K562 (cell line): ENCODE data around the gene ZSCAN22. TPM values are rescaled to one million over a fixed set of nuclear protein-coding genes. Genes with fewer than 3 reads are reported as not detected.

ENCODE experiments used
- BMI1 ChIP-seq: fragments of 150-350 bp; IDR thresholded peaks from 2 replicates; pipeline ENCODE4 v1.6.1; 2014; ENCODE audit warnings: low read length
- CEBPG ChIP-seq, 3 experiments: fragments of 200-800 bp in 1 of 3; sonication (Bioruptor generic) in 1 of 3; sonication (generic) in 1 of 3; formaldehyde crosslinking in 1 of 3; IDR thresholded peaks in 2 of 3; conservative IDR thresholded peaks in 1 of 3; 2 replicates each; pipeline versions ENCODE4 v1.6.1 to v1.8.0; 2016 to 2022; ENCODE audit warnings: missing compliant biosample characterization in 2 of 3, missing genetic modification characterization in 2 of 3, mild to moderate bottlenecking in 1 of 3, missing genetic modification reagents in 1 of 3
- CHD4 ChIP-seq: fragments of 200-600 bp; sonication (generic); IDR thresholded peaks from 3 replicates; pipeline ENCODE4 v1.6.1; 2012; ENCODE audit warnings: low read depth, mild to moderate bottlenecking, mixed read lengths, low read length, inconsistent platforms; ENCODE audit not compliant: insufficient read depth, insufficient replicate concordance, poor library complexity, severe bottlenecking
- CREB3 ChIP-seq: fragments of 450-650 bp; conservative IDR thresholded peaks from 2 replicates; pipeline ENCODE4 v1.6.1; 2016; ENCODE audit warnings: missing genetic modification characterization, low read depth, mild to moderate bottlenecking, missing compliant biosample characterization, moderate library complexity
- CREBBP ChIP-seq: IDR thresholded peaks from one replicate; pipeline ENCODE4 v1.6.1; 2012; ENCODE audit warnings: low read depth, mild to moderate bottlenecking, control low read depth, inconsistent platforms, low read length
- EWSR1 ChIP-seq: fragments of 450-650 bp; IDR thresholded peaks from 2 replicates; pipeline ENCODE4 v1.6.1; 2018; ENCODE audit warnings: borderline replicate concordance, mild to moderate bottlenecking, low read depth, moderate library complexity; ENCODE audit not compliant: partially characterized antibody
- FOXA1 ChIP-seq: fragments of 450-650 bp; IDR thresholded peaks from 2 replicates; pipeline ENCODE4 v1.6.1; 2016; ENCODE audit warnings: mild to moderate bottlenecking, borderline replicate concordance
- NR2C2 ChIP-seq, 2 experiments: fragments of 200-800 bp in 1 of 2; sonication (Bioruptor generic) in 1 of 2; sonication (generic) in 1 of 2; formaldehyde crosslinking in 1 of 2; IDR thresholded peaks; 2 replicates each; pipeline versions ENCODE4 v1.6.1 to v1.8.0; 2016 to 2022; ENCODE audit warnings: mild to moderate bottlenecking in 1 of 2, missing compliant biosample characterization in 1 of 2, missing genetic modification characterization in 1 of 2, missing genetic modification reagents in 1 of 2
- SRSF1 ChIP-seq: fragments of 200-400 bp; formaldehyde crosslinking; IDR thresholded peaks from 2 replicates; pipeline ENCODE4 v1.6.1; 2017; ENCODE audit warnings: mild to moderate bottlenecking, low read depth, low read length, moderate library complexity
- THRAP3 ChIP-seq: fragments of 450-650 bp; IDR thresholded peaks from 2 replicates; pipeline ENCODE4 v1.6.1; 2016; ENCODE audit warnings: mild to moderate bottlenecking, inconsistent platforms, borderline replicate concordance
- U2AF2 ChIP-seq: fragments of 200-400 bp; formaldehyde crosslinking; optimal IDR thresholded peaks from 2 replicates; pipeline ENCODE3; 2017; ENCODE audit warnings: low read depth, mild to moderate bottlenecking, low read length
- ZKSCAN3 ChIP-seq: fragments of 250-450 bp; sonication (Bioruptor Pico); IDR thresholded peaks from 2 replicates; pipeline ENCODE4 v1.4.0; 2020
- ZNF224 ChIP-seq: sonication (generic); formaldehyde crosslinking; IDR thresholded peaks from 2 replicates; pipeline ENCODE4 v1.8.0; 2022; ENCODE audit warnings: mild to moderate bottlenecking, missing genetic modification reagents
- ZNF24 ChIP-seq: fragments of 450-650 bp; IDR thresholded peaks from 2 replicates; pipeline ENCODE4 v1.6.1; 2016
- ZNF507 ChIP-seq: conservative IDR thresholded peaks from 2 replicates; pipeline ENCODE4 v1.6.1; 2017; ENCODE audit warnings: missing genetic modification characterization, missing compliant biosample characterization
- ZNF75A ChIP-seq: fragments of 450-650 bp; formaldehyde crosslinking; IDR thresholded peaks from 2 replicates; pipeline ENCODE4 v1.4.0; 2020; ENCODE audit warnings: mild to moderate bottlenecking
- ZNF785 ChIP-seq: fragments of 250-450 bp; sonication (Bioruptor Pico); IDR thresholded peaks from 2 replicates; pipeline ENCODE4 v1.4.0; 2020; ENCODE audit warnings: mild to moderate bottlenecking
- ZSCAN29 ChIP-seq: fragments of 450-650 bp; IDR thresholded peaks from 2 replicates; pipeline ENCODE4 v1.6.1; 2017
- ZSCAN32 ChIP-seq: fragments of 450-650 bp; formaldehyde crosslinking; IDR thresholded peaks from 2 replicates; pipeline ENCODE4 v1.4.0; 2020; ENCODE audit warnings: mild to moderate bottlenecking, moderate library complexity
- polyA plus RNA-seq, 8 experiments: library from polyadenylated mRNA; depleted of rRNA in 4 of 8; stranded (reverse) in 5 of 8; unstranded in 3 of 8; fragments of >200 nt; fragmentation: Nextera tagmentation in 2 of 8; fragmentation: Illumina TruSeq in 1 of 8; extraction: Ambion mirVana in 2 of 8; extraction: Trizol in 1 of 8; gene quantifications; 2 replicates each; pipeline versions ENCODE4 v1.2.1 to v1.2.3, GENCODE V29; 2011 to 2014; ENCODE audit warnings: inconsistent platforms in 1 of 8, missing spikeins in 1 of 8
- total RNA-seq, 7 experiments: library from RNA; depleted of rRNA in 6 of 7; stranded (reverse); fragments of >200 nt in 6 of 7; fragmentation: Illumina TruSeq in 2 of 7; extraction: Trizol in 2 of 7; gene quantifications; 2 replicates each; pipeline versions ENCODE4 v1.2.1 to v1.2.3, GENCODE V29; 2011 to 2021; ENCODE audit warnings: low replicate concordance in 1 of 7
- TF ChIP-seq, protein P1 (sequence below): fragments of 450-650 bp; formaldehyde crosslinking; IDR thresholded peaks from 2 replicates; pipeline ENCODE4 v1.4.0; 2022; ENCODE audit warnings: missing genetic modification characterization
- TF ChIP-seq, protein P2 (sequence below), 2 experiments: IDR thresholded peaks; 2 replicates each; pipeline ENCODE4 v1.6.1; 2011; ENCODE audit warnings: borderline replicate concordance in 1 of 2, control low read depth in 1 of 2, low read depth in 1 of 2, low read length in 1 of 2, mild to moderate bottlenecking in 1 of 2, mixed read lengths in 1 of 2, moderate library complexity in 1 of 2; ENCODE audit not compliant: insufficient read depth in 1 of 2, insufficient read length in 1 of 2, poor library complexity in 1 of 2, severe bottlenecking in 1 of 2; ENCODE audit errors: extremely low read depth in 1 of 2
- TF ChIP-seq, protein P3 (sequence below): fragments of 250-450 bp; sonication (Bioruptor Pico); IDR thresholded peaks from 2 replicates; pipeline ENCODE4 v1.5.0; 2020; ENCODE audit warnings: mild to moderate bottlenecking, borderline replicate concordance

Gene ZSCAN22
- total and polyA plus RNA-seq, 9 of the 15 experiments (the other 6 are each of a cell fraction or from before 2014, with no cell fraction given): 0.98 to 5.3 (median 3.0) TPM

GRCh38 chr19:58278541-58279041, 48.2 kb upstream of the ZSCAN22 start, which contains the start of gene ZNF8 (continued):
- TF ChIP-seq CREB3 (no peak), ZSCAN32 (0 out of 2 replicates have a peak, but pooled peaks have one; percentile 38), CEBPG (CRISPR knock-in tag; IDR thresholded peaks at IDR 0.05) (no peak), CEBPG (tag; conservative IDR thresholded peaks at IDR 0.05 in 1 of 2, IDR thresholded peaks at IDR 0.05 in 1 of 2) (no peak), U2AF2 (no peak), NR2C2 (CRISPR knock-in tag; IDR thresholded peaks at IDR 0.05) (peak; percentile 38; the same call in 1 of the 2 replicates), NR2C2 (tag; IDR thresholded peaks at IDR 0.05) (no peak; the same call in 1 of the 2 replicates), BMI1 (no peak), CREBBP (no peak), ZNF24 (no peak), ZNF507 (tag) (no peak), EWSR1 (no peak), THRAP3 (no peak), ZNF224 (CRISPR knock-in tag) (no peak), ZNF785 (CRISPR knock-in tag) (no peak), CHD4 (no peak), ZKSCAN3 (CRISPR knock-in tag) (no peak), ZNF75A (no peak), FOXA1 (no peak), SRSF1 (0 out of 2 replicates have a peak, but pooled peaks have one; percentile 26), ZSCAN29 (no peak)
- TF ChIP-seq, protein P1, sequence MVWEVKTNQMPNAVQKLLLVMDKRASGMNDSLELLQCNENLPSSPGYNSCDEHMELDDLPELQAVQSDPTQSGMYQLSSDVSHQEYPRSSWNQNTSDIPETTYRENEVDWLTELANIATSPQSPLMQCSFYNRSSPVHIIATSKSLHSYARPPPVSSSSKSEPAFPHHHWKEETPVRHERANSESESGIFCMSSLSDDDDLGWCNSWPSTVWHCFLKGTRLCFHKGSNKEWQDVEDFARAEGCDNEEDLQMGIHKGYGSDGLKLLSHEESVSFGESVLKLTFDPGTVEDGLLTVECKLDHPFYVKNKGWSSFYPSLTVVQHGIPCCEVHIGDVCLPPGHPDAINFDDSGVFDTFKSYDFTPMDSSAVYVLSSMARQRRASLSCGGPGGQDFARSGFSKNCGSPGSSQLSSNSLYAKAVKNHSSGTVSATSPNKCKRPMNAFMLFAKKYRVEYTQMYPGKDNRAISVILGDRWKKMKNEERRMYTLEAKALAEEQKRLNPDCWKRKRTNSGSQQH (CRISPR knock-in tag): no peak
- TF ChIP-seq, protein P2, sequence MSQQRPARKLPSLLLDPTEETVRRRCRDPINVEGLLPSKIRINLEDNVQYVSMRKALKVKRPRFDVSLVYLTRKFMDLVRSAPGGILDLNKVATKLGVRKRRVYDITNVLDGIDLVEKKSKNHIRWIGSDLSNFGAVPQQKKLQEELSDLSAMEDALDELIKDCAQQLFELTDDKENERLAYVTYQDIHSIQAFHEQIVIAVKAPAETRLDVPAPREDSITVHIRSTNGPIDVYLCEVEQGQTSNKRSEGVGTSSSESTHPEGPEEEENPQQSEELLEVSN (IDR thresholded peaks at IDR 0.05; ENCODE audit: borderline replicate concordance in 1 of 2, extremely low read depth in 1 of 2, insufficient read depth in 1 of 2, insufficient read length in 1 of 2, low read depth in 1 of 2, low read length in 1 of 2, poor library complexity in 1 of 2, severe bottlenecking in 1 of 2): peak in 1 of 2 experiments; percentile 48
- TF ChIP-seq, protein P3, sequence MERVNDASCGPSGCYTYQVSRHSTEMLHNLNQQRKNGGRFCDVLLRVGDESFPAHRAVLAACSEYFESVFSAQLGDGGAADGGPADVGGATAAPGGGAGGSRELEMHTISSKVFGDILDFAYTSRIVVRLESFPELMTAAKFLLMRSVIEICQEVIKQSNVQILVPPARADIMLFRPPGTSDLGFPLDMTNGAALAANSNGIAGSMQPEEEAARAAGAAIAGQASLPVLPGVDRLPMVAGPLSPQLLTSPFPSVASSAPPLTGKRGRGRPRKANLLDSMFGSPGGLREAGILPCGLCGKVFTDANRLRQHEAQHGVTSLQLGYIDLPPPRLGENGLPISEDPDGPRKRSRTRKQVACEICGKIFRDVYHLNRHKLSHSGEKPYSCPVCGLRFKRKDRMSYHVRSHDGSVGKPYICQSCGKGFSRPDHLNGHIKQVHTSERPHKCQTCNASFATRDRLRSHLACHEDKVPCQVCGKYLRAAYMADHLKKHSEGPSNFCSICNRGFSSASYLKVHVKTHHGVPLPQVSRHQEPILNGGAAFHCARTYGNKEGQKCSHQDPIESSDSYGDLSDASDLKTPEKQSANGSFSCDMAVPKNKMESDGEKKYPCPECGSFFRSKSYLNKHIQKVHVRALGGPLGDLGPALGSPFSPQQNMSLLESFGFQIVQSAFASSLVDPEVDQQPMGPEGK (CRISPR knock-in tag): no peak
